Measurements from ENCODE around the gene TAOK1. TPM values are rescaled to one million over a fixed set of nuclear protein-coding genes. Genes with fewer than 3 reads are reported as not detected.

TAOK1 gene
- total RNA-seq, 3 donors from 2014 or later (not counting 1 experiment from before 2014, with no cell fraction given), result 55.4 to 76.9 (median 70.0) TPM

- Histone ChIP-seq H3K4me3 (ENCODE audit: low read length) (no peak overlapping the region), H3K9me3 (ENCODE audit: control insufficient read depth, insufficient read depth, low read length) (no peaks in the 10 kb centered on the region), H3K36me3 (ENCODE audit: control insufficient read depth, insufficient read depth, low read length) (no peaks in the 10 kb centered on the region), H3K27me3 (ENCODE audit: control insufficient read depth, insufficient read depth, low read length) (no peaks in the 10 kb centered on the region), H3K27ac (ENCODE audit: low read length) (no peak overlapping the region), H3K4me1 (ENCODE audit: control insufficient read depth, insufficient read depth, low read length) (no peaks in the 10 kb centered on the region)
- no peak for ATAC-seq
- DNase-seq, result no peak
- Mint-ChIP-seq H3K27me3 (ENCODE audit: low read depth in 2 of 2) (no peaks in the 10 kb centered on the region), H3K9me3 (no peaks in the 10 kb centered on the region), H3K27ac (no peak overlapping the region), H3K4me1 (no peaks in the 10 kb centered on the region), H3K4me3 (no peak overlapping the region), H3K36me3 (no peaks in the 10 kb centered on the region)
- WGBS (ENCODE audit: insufficient coverage), result 43% methylated on average over 5 of the region's 5 CpGs
- intact Hi-C loops (cut with micrococcal nuclease), result no loop called here
- no peak for TF ChIP-seq CTCF (IDR thresholded peaks at IDR 0.05)
Observed at GRCh38 chr17:29357821-29358232, 32.3 kb upstream of the TAOK1 start.

GRCh38 chr17:29358416-29358815 is 31.7 kb upstream of the TAOK1 start:
- H3K4me1 Mint-ChIP-seq, result no peaks in the 10 kb centered on the region
- Histone ChIP-seq H3K36me3 (ENCODE audit: control insufficient read depth, insufficient read depth, low read length) (no peaks in the 10 kb centered on the region), H3K27ac (ENCODE audit: low read length) (no peak overlapping the region), H3K4me3 (ENCODE audit: low read length) (no peak overlapping the region), H3K9me3 (ENCODE audit: control insufficient read depth, insufficient read depth, low read length) (no peaks in the 10 kb centered on the region), H3K27me3 (ENCODE audit: control insufficient read depth, insufficient read depth, low read length) (no peaks in the 10 kb centered on the region), H3K4me1 (ENCODE audit: control insufficient read depth, insufficient read depth, low read length) (no peaks in the 10 kb centered on the region)
- DNase-seq (no peak), ATAC-seq (no peak)
- intact Hi-C loops (cut with micrococcal nuclease), result no loop called here
- no peaks in the 10 kb centered on the region for H3K36me3 Mint-ChIP-seq
- H3K9me3 Mint-ChIP-seq, result no peaks in the 10 kb centered on the region
- no peak overlapping the region for H3K4me3 Mint-ChIP-seq
- WGBS (ENCODE audit: insufficient coverage), result no CpG with 5 or more reads among the region's 1 CpG
- no peaks in the 10 kb centered on the region for H3K27me3 Mint-ChIP-seq (ENCODE audit: low read depth in 2 of 2)
- TF ChIP-seq CTCF (IDR thresholded peaks at IDR 0.05), result no peak
- no peak overlapping the region for H3K27ac Mint-ChIP-seq

- Histone ChIP-seq H3K4me3 (ENCODE audit: low read length) (no peak overlapping the region), H3K9me3 (ENCODE audit: control insufficient read depth, insufficient read depth, low read length) (no peaks in the 10 kb centered on the region), H3K27ac (ENCODE audit: low read length) (no peak overlapping the region), H3K4me1 (ENCODE audit: control insufficient read depth, insufficient read depth, low read length) (no peaks in the 10 kb centered on the region), H3K27me3 (ENCODE audit: control insufficient read depth, insufficient read depth, low read length) (no peaks in the 10 kb centered on the region), H3K36me3 (ENCODE audit: control insufficient read depth, insufficient read depth, low read length) (no peaks in the 10 kb centered on the region)
- Mint-ChIP-seq H3K27ac (no peak overlapping the region), H3K27me3 (ENCODE audit: low read depth in 2 of 2) (no peaks in the 10 kb centered on the region), H3K4me1 (no peaks in the 10 kb centered on the region), H3K4me3 (no peak overlapping the region), H3K9me3 (no peaks in the 10 kb centered on the region), H3K36me3 (no peaks in the 10 kb centered on the region)
- no peak for DNase-seq
- no peak for ATAC-seq
- TF ChIP-seq CTCF (IDR thresholded peaks at IDR 0.05), result no peak
- WGBS (ENCODE audit: insufficient coverage), result no CpG with 5 or more reads among the region's 3 CpGs
- intact Hi-C loops (cut with micrococcal nuclease), result no loop called here
Observed at GRCh38 chr17:29359777-29360176, 30.4 kb upstream of the TAOK1 start.

GRCh38 chr17:29363716-29364115 is 26.4 kb upstream of the TAOK1 start:
- intact Hi-C loops (cut with micrococcal nuclease), result no loop called here
- H3K36me3 ChIP-seq (ENCODE audit: control insufficient read depth, insufficient read depth, low read length), result no peaks in the 10 kb centered on the region
- Mint-ChIP-seq H3K36me3 (no peaks in the 10 kb centered on the region), H3K27ac (no peak overlapping the region), H3K27me3 (ENCODE audit: low read depth in 2 of 2) (no peaks in the 10 kb centered on the region), H3K4me1 (no peaks in the 10 kb centered on the region), H3K4me3 (no peak overlapping the region), H3K9me3 (no peaks in the 10 kb centered on the region)
- H3K27ac ChIP-seq (ENCODE audit: low read length), result no peak overlapping the region
- no peaks in the 10 kb centered on the region for H3K4me1 ChIP-seq (ENCODE audit: control insufficient read depth, insufficient read depth, low read length)
- 88% methylated on average over 2 of the region's 2 CpGs for WGBS (ENCODE audit: insufficient coverage)
- no peaks in the 10 kb centered on the region for H3K27me3 ChIP-seq (ENCODE audit: control insufficient read depth, insufficient read depth, low read length)
- DNase-seq (no peak), ATAC-seq (no peak)
- H3K4me3 ChIP-seq (ENCODE audit: low read length), result no peak overlapping the region
- H3K9me3 ChIP-seq (ENCODE audit: control insufficient read depth, insufficient read depth, low read length), result no peaks in the 10 kb centered on the region
- no peak for TF ChIP-seq CTCF (IDR thresholded peaks at IDR 0.05)
